SK-N-MC (cell line): ENCODE data around the gene RALGPS1.

ENCODE experiments used
- EZH2 ChIP-seq: fragments of 200-600 bp; sonication (generic); IDR thresholded peaks from one replicate; pipeline ENCODE4 v1.6.1; 2017; ENCODE audit warnings: antibody characterized with exemption
- FOXP2 ChIP-seq: optimal IDR thresholded peaks from 2 replicates; pipeline ENCODE3; 2011; ENCODE audit warnings: mild to moderate bottlenecking, moderate library complexity; ENCODE audit not compliant: insufficient read depth; ENCODE audit errors: extremely low read length, control extremely low read depth
- POLR2AphosphoS5 ChIP-seq: IDR thresholded peaks from 2 replicates; pipeline ENCODE4 v1.6.1; 2012; ENCODE audit warnings: mild to moderate bottlenecking, low read depth, low read length, borderline replicate concordance

DNA sequence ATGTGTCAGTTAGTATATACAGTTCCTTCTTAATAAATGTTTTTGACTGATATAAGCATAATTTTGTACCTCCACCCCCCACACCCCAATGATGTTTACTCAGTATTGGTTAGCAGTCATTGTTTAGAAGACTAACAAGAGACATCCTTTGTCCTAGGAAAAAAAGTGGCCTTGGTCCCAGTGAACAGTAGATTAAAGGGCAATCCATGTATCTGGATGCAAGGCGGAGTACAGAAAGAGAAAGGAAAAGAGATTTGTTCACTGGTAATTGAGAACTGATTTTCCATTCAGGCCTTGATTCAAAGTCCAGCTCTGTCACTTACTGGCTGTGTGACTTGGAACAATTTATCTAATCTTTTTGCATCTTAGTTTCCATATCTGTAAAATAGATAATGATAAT lies 4.6 kb downstream of the RALGPS1 start:
- TF ChIP-seq POLR2AphosphoS5 (no peak), FOXP2 (no peak), EZH2 (no peak)
